Dendritic cell treated with granulocyte-macrophage colony-stimulating factor and Interleukin-4, amounts not matched to agents 40 ng/mL and 50 ng/mL, for 4 days (primary cell): ENCODE measurements around the gene SYK.

Experiments
- H3K27ac Mint-ChIP-seq: one replicate; pipeline ENCODE4 v1.8.0; 2022; ENCODE audit warnings: mild to moderate bottlenecking, mixed read lengths
- H3K27me3 Mint-ChIP-seq: one replicate; pipeline ENCODE4 v1.8.0; 2022; ENCODE audit warnings: mild to moderate bottlenecking, mixed read lengths
- H3K36me3 Mint-ChIP-seq: one replicate; pipeline ENCODE4 v1.8.0; 2022; ENCODE audit warnings: low read depth, mixed read lengths
- H3K4me1 Mint-ChIP-seq: one replicate; pipeline ENCODE4 v1.8.0; 2022; ENCODE audit warnings: low read depth, mixed read lengths
- H3K4me3 Mint-ChIP-seq: one replicate; pipeline ENCODE4 v1.8.0; 2022; ENCODE audit warnings: mild to moderate bottlenecking, moderate library complexity, mixed read lengths
- H3K9me3 Mint-ChIP-seq: one replicate; pipeline ENCODE4 v1.8.0; 2022; ENCODE audit warnings: mixed read lengths
- intact Hi-C: fragments of 100-400 bp; cut with micrococcal nuclease; formaldehyde crosslinking; loops from one replicate; pipeline ENCODE4 v1.15.0; 2022

The SYK gene

GRCh38 chr9:90926936-90927335 is 125.3 kb downstream of the SYK start:
- no peaks in the 10 kb centered on the region for H3K36me3 Mint-ChIP-seq
- peaks cover 35% of the 10 kb centered on the region for H3K27me3 Mint-ChIP-seq
- no peak overlapping the region for H3K27ac Mint-ChIP-seq
- H3K4me1 Mint-ChIP-seq: peaks cover 14% of the 10 kb centered on the region
- intact Hi-C loops: loop anchor here (10.0 kb wide), 1 partner anchor 98 kb away; no protein-coding TSS in a partner anchor
- H3K9me3 Mint-ChIP-seq: no peaks in the 10 kb centered on the region
- H3K4me3 Mint-ChIP-seq: no peak overlapping the region

- Mint-ChIP-seq H3K9me3 (no peaks in the 10 kb centered on the region), H3K4me1 (peaks cover 14% of the 10 kb centered on the region), H3K27me3 (peaks cover 34% of the 10 kb centered on the region), H3K4me3 (no peak overlapping the region), H3K27ac (no peak overlapping the region), H3K36me3 (no peaks in the 10 kb centered on the region)
- intact Hi-C loops: loop anchor here (10.0 kb wide), 1 partner anchor 97 kb away; no protein-coding TSS in a partner anchor
Observed at GRCh38 chr9:90927496-90927895, 125.9 kb downstream of the SYK start.

- intact Hi-C loops: loop anchor here (10.0 kb wide), 1 partner anchor 95 kb away; no protein-coding TSS in a partner anchor
- H3K4me1 Mint-ChIP-seq: peaks cover 2% of the 10 kb centered on the region
- no peaks in the 10 kb centered on the region for H3K36me3 Mint-ChIP-seq
- no peak overlapping the region for H3K27ac Mint-ChIP-seq
- H3K27me3 Mint-ChIP-seq: peaks cover 25% of the 10 kb centered on the region
- H3K9me3 Mint-ChIP-seq: no peaks in the 10 kb centered on the region
- H3K4me3 Mint-ChIP-seq: no peak overlapping the region
Observed at GRCh38 chr9:90929626-90930025, 128.0 kb downstream of the SYK start.

GRCh38 chr9:90933468-90933867 is 131.8 kb downstream of the SYK start:
- Mint-ChIP-seq H3K4me3 (no peak overlapping the region), H3K27ac (no peak overlapping the region), H3K9me3 (no peaks in the 10 kb centered on the region), H3K36me3 (no peaks in the 10 kb centered on the region), H3K27me3 (peaks cover 17% of the 10 kb centered on the region), H3K4me1 (no peaks in the 10 kb centered on the region)
- intact Hi-C loops: no loop called here

- intact Hi-C loops: no loop called here
- no peaks in the 10 kb centered on the region for H3K4me1 Mint-ChIP-seq
- no peak overlapping the region for H3K4me3 Mint-ChIP-seq
- H3K9me3 Mint-ChIP-seq: no peaks in the 10 kb centered on the region
- H3K36me3 Mint-ChIP-seq: no peaks in the 10 kb centered on the region
- H3K27me3 Mint-ChIP-seq: peaks cover 12% of the 10 kb centered on the region
- no peak overlapping the region for H3K27ac Mint-ChIP-seq
Observed at GRCh38 chr9:90939351-90939750, 137.7 kb downstream of the SYK start.

GRCh38 chr9:90940280-90940679 is 138.7 kb downstream of the SYK start:
- peaks cover 15% of the 10 kb centered on the region for H3K27me3 Mint-ChIP-seq
- H3K4me3 Mint-ChIP-seq: no peak overlapping the region
- H3K9me3 Mint-ChIP-seq: no peaks in the 10 kb centered on the region
- no peaks in the 10 kb centered on the region for H3K36me3 Mint-ChIP-seq
- H3K27ac Mint-ChIP-seq: no peak overlapping the region
- intact Hi-C loops: no loop called here
- H3K4me1 Mint-ChIP-seq: no peaks in the 10 kb centered on the region

- Mint-ChIP-seq H3K27me3 (peaks cover 22% of the 10 kb centered on the region), H3K36me3 (no peaks in the 10 kb centered on the region), H3K27ac (no peak overlapping the region), H3K4me3 (no peak overlapping the region), H3K4me1 (no peaks in the 10 kb centered on the region), H3K9me3 (no peaks in the 10 kb centered on the region)
- intact Hi-C loops: no loop called here
Observed at GRCh38 chr9:90941661-90942060, 140.0 kb downstream of the SYK start.

GRCh38 chr9:90942555-90942954 is 140.9 kb downstream of the SYK start:
- H3K9me3 Mint-ChIP-seq: no peaks in the 10 kb centered on the region
- no peaks in the 10 kb centered on the region for H3K36me3 Mint-ChIP-seq
- no peak overlapping the region for H3K27ac Mint-ChIP-seq
- H3K4me1 Mint-ChIP-seq: no peaks in the 10 kb centered on the region
- peaks cover 19% of the 10 kb centered on the region for H3K27me3 Mint-ChIP-seq
- no peak overlapping the region for H3K4me3 Mint-ChIP-seq
- intact Hi-C loops: no loop called here

- no peak overlapping the region for H3K4me3 Mint-ChIP-seq
- peaks cover 19% of the 10 kb centered on the region for H3K27me3 Mint-ChIP-seq
- intact Hi-C loops: no loop called here
- no peaks in the 10 kb centered on the region for H3K9me3 Mint-ChIP-seq
- no peak overlapping the region for H3K27ac Mint-ChIP-seq
- no peaks in the 10 kb centered on the region for H3K4me1 Mint-ChIP-seq
- no peaks in the 10 kb centered on the region for H3K36me3 Mint-ChIP-seq
Observed at GRCh38 chr9:90943341-90943740, 141.7 kb downstream of the SYK start.

- Mint-ChIP-seq H3K27ac (no peak overlapping the region), H3K27me3 (peaks cover 28% of the 10 kb centered on the region), H3K4me3 (no peak overlapping the region), H3K36me3 (no peaks in the 10 kb centered on the region), H3K9me3 (no peaks in the 10 kb centered on the region), H3K4me1 (no peaks in the 10 kb centered on the region)
- intact Hi-C loops: no loop called here
Observed at GRCh38 chr9:90945336-90945735, 143.7 kb downstream of the SYK start.

- H3K27ac Mint-ChIP-seq: no peak overlapping the region
- H3K4me1 Mint-ChIP-seq: no peaks in the 10 kb centered on the region
- peaks cover 23% of the 10 kb centered on the region for H3K27me3 Mint-ChIP-seq
- intact Hi-C loops: no loop called here
- H3K36me3 Mint-ChIP-seq: no peaks in the 10 kb centered on the region
- no peak overlapping the region for H3K4me3 Mint-ChIP-seq
- H3K9me3 Mint-ChIP-seq: no peaks in the 10 kb centered on the region
Observed at GRCh38 chr9:90946982-90947381, 145.4 kb downstream of the SYK start.
